Osteoblast (primary cell): ENCODE results near the gene GPR180. TPM values are rescaled to one million over a fixed set of nuclear protein-coding genes. Genes with fewer than 3 reads are reported as not detected.

ENCODE experiments used
- DNase-seq: peaks from one replicate; pipeline ENCODE4 v3.0.0; 2011; ENCODE audit warnings: low spot score, mixed read lengths; ENCODE audit not compliant: insufficient read length; ENCODE audit errors: missing footprints
- H2AFZ ChIP-seq: 2 replicates; pipeline ENCODE4 v1.6.0; 2011; ENCODE audit warnings: mild to moderate bottlenecking, low read length
- H3K27ac ChIP-seq: 2 replicates; pipeline ENCODE4 v1.5.1; 2011; ENCODE audit warnings: mild to moderate bottlenecking, low read depth, low read length, moderate library complexity
- H3K27me3 ChIP-seq: 2 replicates; pipeline ENCODE4 v1.6.0; 2012; ENCODE audit warnings: mild to moderate bottlenecking, control low read depth, inconsistent platforms, low read length, moderate library complexity; ENCODE audit not compliant: insufficient read depth
- H3K36me3 ChIP-seq: 2 replicates; pipeline ENCODE4 v1.5.1; 2011; ENCODE audit warnings: mild to moderate bottlenecking, low read length, control low read depth, moderate library complexity; ENCODE audit not compliant: insufficient read depth
- H3K4me1 ChIP-seq: 2 replicates; pipeline ENCODE4 v1.5.1; 2011; ENCODE audit warnings: mild to moderate bottlenecking, low read length, control low read depth, moderate library complexity; ENCODE audit not compliant: insufficient read depth
- H3K4me2 ChIP-seq: 2 replicates; pipeline ENCODE4 v1.6.0; 2011; ENCODE audit warnings: mild to moderate bottlenecking, low read length; ENCODE audit not compliant: insufficient read depth
- H3K4me3 ChIP-seq: fragments of 200-600 bp; sonication (generic); 3 replicates; pipeline ENCODE4 v1.5.1; 2012; ENCODE audit warnings: mild to moderate bottlenecking, low read length, inconsistent platforms; ENCODE audit not compliant: insufficient read depth
- H3K79me2 ChIP-seq: 2 replicates; pipeline ENCODE4 v1.6.0; 2012; ENCODE audit warnings: mild to moderate bottlenecking, low read length, control low read depth, inconsistent platforms; ENCODE audit not compliant: insufficient read depth
- H3K9me3 ChIP-seq: 2 replicates; pipeline ENCODE4 v1.5.1; 2011; ENCODE audit warnings: low read depth, low read length, control low read depth
- H4K20me1 ChIP-seq: 2 replicates; pipeline ENCODE4 v1.6.0; 2012; ENCODE audit warnings: mild to moderate bottlenecking, low read length, control low read depth; ENCODE audit not compliant: insufficient read depth
- total RNA-seq: library from RNA; depleted of rRNA; stranded (reverse); fragments of >200 nt; gene quantifications from 2 replicates; pipeline ENCODE4 v1.2.3, GENCODE V29; 2012
- TF ChIP-seq, protein P1 (sequence below): IDR thresholded peaks from 2 replicates; pipeline ENCODE4 v1.5.1; 2011; ENCODE audit warnings: mild to moderate bottlenecking, low read depth, low read length, moderate library complexity; ENCODE audit errors: extremely low read depth

Gene GPR180
- total RNA-seq, 1 donor, result 8.7 TPM

DNA sequence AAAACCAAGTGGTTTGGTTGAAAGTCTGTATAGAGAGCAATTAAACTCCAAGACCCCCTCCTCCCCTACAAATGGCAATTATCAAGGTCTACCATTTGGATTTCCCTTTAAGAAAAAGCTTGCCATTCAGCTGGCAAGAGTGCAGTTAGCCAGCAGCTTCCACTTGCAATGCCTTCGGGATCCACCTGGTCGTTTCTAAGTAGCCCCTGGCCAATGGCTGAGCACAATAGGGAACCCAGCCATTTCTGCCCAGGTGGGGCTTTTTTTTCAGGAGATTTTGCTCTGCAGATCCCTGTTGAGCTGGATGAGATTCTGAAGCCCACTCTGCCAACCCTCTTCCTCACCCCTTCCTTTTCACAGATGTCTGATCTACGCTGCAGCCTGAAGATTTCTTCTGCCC is 32.0 kb upstream of the GPR180 start:
- no peak for DNase-seq
- TF ChIP-seq, protein P1, sequence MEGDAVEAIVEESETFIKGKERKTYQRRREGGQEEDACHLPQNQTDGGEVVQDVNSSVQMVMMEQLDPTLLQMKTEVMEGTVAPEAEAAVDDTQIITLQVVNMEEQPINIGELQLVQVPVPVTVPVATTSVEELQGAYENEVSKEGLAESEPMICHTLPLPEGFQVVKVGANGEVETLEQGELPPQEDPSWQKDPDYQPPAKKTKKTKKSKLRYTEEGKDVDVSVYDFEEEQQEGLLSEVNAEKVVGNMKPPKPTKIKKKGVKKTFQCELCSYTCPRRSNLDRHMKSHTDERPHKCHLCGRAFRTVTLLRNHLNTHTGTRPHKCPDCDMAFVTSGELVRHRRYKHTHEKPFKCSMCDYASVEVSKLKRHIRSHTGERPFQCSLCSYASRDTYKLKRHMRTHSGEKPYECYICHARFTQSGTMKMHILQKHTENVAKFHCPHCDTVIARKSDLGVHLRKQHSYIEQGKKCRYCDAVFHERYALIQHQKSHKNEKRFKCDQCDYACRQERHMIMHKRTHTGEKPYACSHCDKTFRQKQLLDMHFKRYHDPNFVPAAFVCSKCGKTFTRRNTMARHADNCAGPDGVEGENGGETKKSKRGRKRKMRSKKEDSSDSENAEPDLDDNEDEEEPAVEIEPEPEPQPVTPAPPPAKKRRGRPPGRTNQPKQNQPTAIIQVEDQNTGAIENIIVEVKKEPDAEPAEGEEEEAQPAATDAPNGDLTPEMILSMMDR, result no peak
- H3K4me2 ChIP-seq, result no peak overlapping the region
- no peaks in the 10 kb centered on the region for H4K20me1 ChIP-seq
- no peaks in the 10 kb centered on the region for H3K79me2 ChIP-seq
- no peak overlapping the region for H2AFZ ChIP-seq
- H3K4me3 ChIP-seq, result no peak overlapping the region
- H3K9me3 ChIP-seq, result no peaks in the 10 kb centered on the region
- H3K27me3 ChIP-seq, result no peaks in the 10 kb centered on the region
- H3K27ac ChIP-seq, result no peak overlapping the region
- no peaks in the 10 kb centered on the region for H3K4me1 ChIP-seq
- peaks cover 40% of the 10 kb centered on the region for H3K36me3 ChIP-seq

GRCh38 chr13:94579063-94579462 is 22.6 kb upstream of the GPR180 start:
- Histone ChIP-seq H2AFZ (no peak overlapping the region), H3K9me3 (no peaks in the 10 kb centered on the region), H3K27ac (no peak overlapping the region), H3K4me2 (no peak overlapping the region), H4K20me1 (no peaks in the 10 kb centered on the region), H3K79me2 (no peaks in the 10 kb centered on the region), H3K36me3 (peaks cover 80% of the 10 kb centered on the region), H3K4me1 (no peaks in the 10 kb centered on the region), H3K27me3 (no peaks in the 10 kb centered on the region), H3K4me3 (no peak overlapping the region)
- no peak for DNase-seq
- TF ChIP-seq, protein P1, result no peak

GRCh38 chr13:94583926-94584325 is 17.7 kb upstream of the GPR180 start:
- H3K36me3 ChIP-seq, result peaks cover 53% of the 10 kb centered on the region
- TF ChIP-seq, protein P1, result no peak
- H3K79me2 ChIP-seq, result peaks cover 13% of the 10 kb centered on the region
- no peaks in the 10 kb centered on the region for H3K27me3 ChIP-seq
- no peak overlapping the region for H3K4me2 ChIP-seq
- no peak for DNase-seq
- H2AFZ ChIP-seq, result no peak overlapping the region
- H3K27ac ChIP-seq, result no peak overlapping the region
- H4K20me1 ChIP-seq, result no peaks in the 10 kb centered on the region
- no peak overlapping the region for H3K4me3 ChIP-seq
- H3K4me1 ChIP-seq, result no peaks in the 10 kb centered on the region
- H3K9me3 ChIP-seq, result no peaks in the 10 kb centered on the region

GRCh38 chr13:94585543-94586101 is 16.0 kb upstream of the GPR180 start:
- Histone ChIP-seq H3K4me1 (no peaks in the 10 kb centered on the region), H4K20me1 (no peaks in the 10 kb centered on the region), H3K27me3 (no peaks in the 10 kb centered on the region), H3K27ac (no peak overlapping the region), H3K4me2 (no peak overlapping the region), H3K4me3 (no peak overlapping the region), H2AFZ (no peak overlapping the region), H3K9me3 (no peaks in the 10 kb centered on the region), H3K36me3 (peaks cover 42% of the 10 kb centered on the region), H3K79me2 (peaks cover 13% of the 10 kb centered on the region)
- TF ChIP-seq, protein P1, result no peak
- no peak for DNase-seq
